HepG2 (cell line): ENCODE measurements around the gene TPSAB1. TPM values are rescaled to one million over a fixed set of nuclear protein-coding genes. Genes with fewer than 3 reads are reported as not detected.

Experiments used
- CC2D1A ChIP-seq: sonication (generic); formaldehyde crosslinking; IDR thresholded peaks from 2 replicates; pipeline ENCODE4 v1.8.1; 2023; ENCODE audit warnings: mild to moderate bottlenecking, missing genetic modification reagents
- CHD4 ChIP-seq: fragments of 200-600 bp; sonication (generic); IDR thresholded peaks from 2 replicates; pipeline ENCODE4 v1.7.0; 2017; ENCODE audit warnings: mild to moderate bottlenecking, low read length, borderline replicate concordance
- IRX3 ChIP-seq: sonication (generic); formaldehyde crosslinking; IDR thresholded peaks from 2 replicates; pipeline ENCODE4 v1.8.1; 2023; ENCODE audit warnings: mild to moderate bottlenecking, low read depth, missing genetic modification reagents, borderline replicate concordance
- KDM5B ChIP-seq: sonication (generic); formaldehyde crosslinking; IDR thresholded peaks from 2 replicates; pipeline ENCODE4 v1.4.0; 2020; ENCODE audit warnings: missing genetic modification reagents, mild to moderate bottlenecking, borderline replicate concordance
- NR1H2 ChIP-seq: sonication (generic); formaldehyde crosslinking; IDR thresholded peaks from 2 replicates; pipeline ENCODE4 v1.8.1; 2022; ENCODE audit warnings: low read depth, missing genetic modification reagents, borderline replicate concordance
- REXO4 ChIP-seq: sonication (generic); formaldehyde crosslinking; IDR thresholded peaks from 2 replicates; pipeline ENCODE4 v1.8.0; 2022; ENCODE audit warnings: missing genetic modification reagents, mild to moderate bottlenecking, borderline replicate concordance
- TAF1 ChIP-seq: sonication (generic); formaldehyde crosslinking; IDR thresholded peaks from 2 replicates; pipeline ENCODE4 v1.4.0; 2020; ENCODE audit warnings: missing genetic modification reagents
- TBL1XR1 ChIP-seq: fragments of 150-350 bp; IDR thresholded peaks from 2 replicates; pipeline ENCODE4 v1.6.1; 2014; ENCODE audit warnings: borderline replicate concordance, low read length; ENCODE audit not compliant: partially characterized antibody
- TCF7L2 ChIP-seq: IDR thresholded peaks from 2 replicates; pipeline ENCODE4 v1.6.1; 2011; ENCODE audit warnings: mild to moderate bottlenecking, low read depth, low read length, moderate library complexity
- THAP11 ChIP-seq: IDR thresholded peaks from 2 replicates; pipeline ENCODE4 v1.6.1; 2016; ENCODE audit warnings: missing biosample characterization, missing genetic modification reagents
- ZBTB8A ChIP-seq: sonication (generic); formaldehyde crosslinking; IDR thresholded peaks from 2 replicates; pipeline ENCODE4 v1.4.0; 2020; ENCODE audit warnings: mild to moderate bottlenecking, low read depth, missing genetic modification reagents, borderline replicate concordance
- polyA plus RNA-seq, 8 experiments: library from polyadenylated mRNA; depleted of rRNA in 3 of 8; stranded (reverse) in 7 of 8; unstranded in 1 of 8; fragments of >200 nt; fragmentation: Illumina TruSeq in 4 of 8; extraction: Trizol in 4 of 8; gene quantifications; 2 replicates each; pipeline versions ENCODE4 v1.2.1 to v1.2.3, GENCODE V29; 2011 to 2016; ENCODE audit warnings: low read depth in 4 of 8, missing spikeins in 1 of 8, mixed read lengths in 1 of 8; ENCODE audit not compliant: insufficient read depth in 1 of 8
- total RNA-seq, 5 experiments: library from RNA; depleted of rRNA; stranded (reverse); fragments of >200 nt; fragmentation: Illumina TruSeq; extraction: Trizol; gene quantifications; 2 replicates each; pipeline ENCODE4 v1.2.3, GENCODE V29; 2016; ENCODE audit warnings: low read depth in 1 of 5
- TF ChIP-seq, protein P1 (sequence below): sonication (generic); formaldehyde crosslinking; IDR thresholded peaks from 2 replicates; pipeline ENCODE4 v1.4.0; 2020; ENCODE audit warnings: missing genetic modification reagents
- TF ChIP-seq, protein P2 (sequence below): sonication (generic); formaldehyde crosslinking; IDR thresholded peaks from 2 replicates; pipeline ENCODE4 v1.9.0; 2021; ENCODE audit warnings: missing genetic modification reagents, borderline replicate concordance
- TF ChIP-seq, protein P3 (sequence below): sonication (generic); formaldehyde crosslinking; IDR thresholded peaks from 2 replicates; pipeline ENCODE4 v1.4.0; 2020; ENCODE audit warnings: mild to moderate bottlenecking, low read depth, missing genetic modification reagents

The TPSAB1 gene
- total and polyA plus RNA-seq, 2 of the 13 experiments (the other 11 are each of a cell fraction or from before 2014, with no cell fraction given), result 0.12 TPM; not detected in 1

DNA sequence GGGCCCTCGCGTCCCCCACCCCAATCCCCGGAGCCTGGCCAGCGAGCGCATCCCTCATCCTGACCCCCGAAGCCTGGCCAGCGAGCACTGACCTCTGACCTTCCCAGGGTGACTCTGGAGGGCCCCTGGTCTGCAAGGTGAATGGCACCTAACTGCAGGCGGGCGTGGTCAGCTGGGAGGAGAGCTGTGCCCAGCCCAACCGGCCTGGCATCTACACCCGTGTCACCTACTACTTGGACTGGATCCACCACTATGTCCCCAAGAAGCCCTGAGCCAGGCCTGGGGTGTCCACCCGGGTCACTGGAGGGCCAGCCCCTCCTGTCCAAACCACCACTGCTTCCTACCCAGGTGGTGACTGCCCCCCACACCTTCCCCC lies 17.7 kb downstream of the TPSAB1 start (continued):
- TF ChIP-seq, protein P1, sequence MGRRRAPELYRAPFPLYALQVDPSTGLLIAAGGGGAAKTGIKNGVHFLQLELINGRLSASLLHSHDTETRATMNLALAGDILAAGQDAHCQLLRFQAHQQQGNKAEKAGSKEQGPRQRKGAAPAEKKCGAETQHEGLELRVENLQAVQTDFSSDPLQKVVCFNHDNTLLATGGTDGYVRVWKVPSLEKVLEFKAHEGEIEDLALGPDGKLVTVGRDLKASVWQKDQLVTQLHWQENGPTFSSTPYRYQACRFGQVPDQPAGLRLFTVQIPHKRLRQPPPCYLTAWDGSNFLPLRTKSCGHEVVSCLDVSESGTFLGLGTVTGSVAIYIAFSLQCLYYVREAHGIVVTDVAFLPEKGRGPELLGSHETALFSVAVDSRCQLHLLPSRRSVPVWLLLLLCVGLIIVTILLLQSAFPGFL (CRISPR knock-in tag), result no peak
- TF ChIP-seq CHD4 (no peak), REXO4 (no peak), NR1H2 (CRISPR knock-in tag) (no peak), ZBTB8A (CRISPR knock-in tag) (no peak), TAF1 (no peak), IRX3 (CRISPR knock-in tag) (no peak), TCF7L2 (no peak), CC2D1A (CRISPR knock-in tag) (no peak), KDM5B (no peak), THAP11 (CRISPR knock-in tag) (no peak), TBL1XR1 (no peak)
- TF ChIP-seq, protein P2, sequence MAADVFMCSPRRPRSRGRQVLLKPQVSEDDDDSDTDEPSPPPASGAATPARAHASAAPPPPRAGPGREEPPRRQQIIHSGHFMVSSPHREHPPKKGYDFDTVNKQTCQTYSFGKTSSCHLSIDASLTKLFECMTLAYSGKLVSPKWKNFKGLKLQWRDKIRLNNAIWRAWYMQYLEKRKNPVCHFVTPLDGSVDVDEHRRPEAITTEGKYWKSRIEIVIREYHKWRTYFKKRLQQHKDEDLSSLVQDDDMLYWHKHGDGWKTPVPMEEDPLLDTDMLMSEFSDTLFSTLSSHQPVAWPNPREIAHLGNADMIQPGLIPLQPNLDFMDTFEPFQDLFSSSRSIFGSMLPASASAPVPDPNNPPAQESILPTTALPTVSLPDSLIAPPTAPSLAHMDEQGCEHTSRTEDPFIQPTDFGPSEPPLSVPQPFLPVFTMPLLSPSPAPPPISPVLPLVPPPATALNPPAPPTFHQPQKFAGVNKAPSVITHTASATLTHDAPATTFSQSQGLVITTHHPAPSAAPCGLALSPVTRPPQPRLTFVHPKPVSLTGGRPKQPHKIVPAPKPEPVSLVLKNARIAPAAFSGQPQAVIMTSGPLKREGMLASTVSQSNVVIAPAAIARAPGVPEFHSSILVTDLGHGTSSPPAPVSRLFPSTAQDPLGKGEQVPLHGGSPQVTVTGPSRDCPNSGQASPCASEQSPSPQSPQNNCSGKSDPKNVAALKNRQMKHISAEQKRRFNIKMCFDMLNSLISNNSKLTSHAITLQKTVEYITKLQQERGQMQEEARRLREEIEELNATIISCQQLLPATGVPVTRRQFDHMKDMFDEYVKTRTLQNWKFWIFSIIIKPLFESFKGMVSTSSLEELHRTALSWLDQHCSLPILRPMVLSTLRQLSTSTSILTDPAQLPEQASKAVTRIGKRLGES (CRISPR knock-in tag), result no peak
- TF ChIP-seq, protein P3, sequence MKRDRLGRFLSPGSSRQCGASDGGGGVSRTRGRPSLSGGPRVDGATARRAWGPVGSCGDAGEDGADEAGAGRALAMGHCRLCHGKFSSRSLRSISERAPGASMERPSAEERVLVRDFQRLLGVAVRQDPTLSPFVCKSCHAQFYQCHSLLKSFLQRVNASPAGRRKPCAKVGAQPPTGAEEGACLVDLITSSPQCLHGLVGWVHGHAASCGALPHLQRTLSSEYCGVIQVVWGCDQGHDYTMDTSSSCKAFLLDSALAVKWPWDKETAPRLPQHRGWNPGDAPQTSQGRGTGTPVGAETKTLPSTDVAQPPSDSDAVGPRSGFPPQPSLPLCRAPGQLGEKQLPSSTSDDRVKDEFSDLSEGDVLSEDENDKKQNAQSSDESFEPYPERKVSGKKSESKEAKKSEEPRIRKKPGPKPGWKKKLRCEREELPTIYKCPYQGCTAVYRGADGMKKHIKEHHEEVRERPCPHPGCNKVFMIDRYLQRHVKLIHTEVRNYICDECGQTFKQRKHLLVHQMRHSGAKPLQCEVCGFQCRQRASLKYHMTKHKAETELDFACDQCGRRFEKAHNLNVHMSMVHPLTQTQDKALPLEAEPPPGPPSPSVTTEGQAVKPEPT (CRISPR knock-in tag), result no peak
- TF ChIP-seq, all 625 proteins: peak for 0
